GM21515 (cell line): ENCODE results near the gene EPB41L2.

Source experiments
- ATAC-seq: cut with Tn5 transposase; IDR thresholded peaks from one replicate; pipeline ENCODE4 v1.9.1; 2021; ENCODE audit not compliant: unreplicated experiment

EPB41L2 gene

DNA sequence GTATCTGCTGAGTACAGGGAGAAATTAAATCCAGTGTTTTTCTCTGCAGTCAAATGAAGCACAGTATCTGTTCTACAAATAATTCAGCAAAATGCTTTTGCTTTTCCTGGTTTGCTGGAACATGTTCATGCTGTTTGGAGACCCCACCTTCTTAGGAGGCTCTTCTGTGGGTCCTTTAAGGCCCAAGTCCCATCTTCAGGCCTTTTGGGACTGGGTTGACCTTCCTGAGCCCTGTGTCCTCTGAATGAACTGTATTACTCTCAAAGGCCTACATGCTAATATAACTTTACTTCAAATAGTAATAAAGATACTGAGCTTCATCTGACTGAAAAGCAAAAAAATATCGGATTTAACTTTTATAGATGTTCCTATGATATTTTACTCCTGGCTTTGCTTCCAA, 216.5 kb downstream of the EPB41L2 start:
- no peak for ATAC-seq

DNA sequence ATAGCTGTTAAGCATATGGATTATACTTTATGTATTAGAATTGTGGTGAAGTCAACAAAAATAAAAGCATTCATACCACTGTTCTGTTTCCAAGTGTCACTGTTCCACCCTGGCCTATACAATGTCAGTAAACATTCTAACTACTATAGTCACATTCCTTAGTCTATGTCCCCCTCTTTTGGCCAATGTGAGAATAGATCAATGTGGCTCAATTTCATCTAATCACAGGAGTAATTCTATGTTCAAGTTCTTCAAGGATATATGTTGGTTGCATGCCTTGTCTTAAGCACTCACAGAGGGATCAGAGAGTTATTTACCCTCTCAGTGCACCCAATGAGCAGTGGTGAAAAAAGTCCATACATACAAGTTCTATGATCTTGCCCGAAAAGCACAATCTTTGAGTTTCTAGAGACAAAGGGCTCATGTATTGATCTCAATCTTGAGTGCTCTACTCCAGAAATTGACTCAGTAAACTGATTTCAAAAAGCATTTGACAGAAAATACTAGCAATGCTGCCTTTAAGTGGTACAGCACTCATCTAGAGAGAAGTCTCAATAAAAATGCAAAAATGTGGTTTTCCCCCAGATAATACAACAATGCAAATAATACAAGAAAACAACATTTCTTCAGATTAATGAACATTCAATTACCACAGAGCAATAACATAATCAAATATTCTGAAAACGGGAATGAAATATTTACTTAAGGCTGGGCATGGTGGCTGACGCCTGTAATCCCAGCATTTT, 219.3 kb downstream of the EPB41L2 start:
- ATAC-seq, result peak; percentile 75

DNA sequence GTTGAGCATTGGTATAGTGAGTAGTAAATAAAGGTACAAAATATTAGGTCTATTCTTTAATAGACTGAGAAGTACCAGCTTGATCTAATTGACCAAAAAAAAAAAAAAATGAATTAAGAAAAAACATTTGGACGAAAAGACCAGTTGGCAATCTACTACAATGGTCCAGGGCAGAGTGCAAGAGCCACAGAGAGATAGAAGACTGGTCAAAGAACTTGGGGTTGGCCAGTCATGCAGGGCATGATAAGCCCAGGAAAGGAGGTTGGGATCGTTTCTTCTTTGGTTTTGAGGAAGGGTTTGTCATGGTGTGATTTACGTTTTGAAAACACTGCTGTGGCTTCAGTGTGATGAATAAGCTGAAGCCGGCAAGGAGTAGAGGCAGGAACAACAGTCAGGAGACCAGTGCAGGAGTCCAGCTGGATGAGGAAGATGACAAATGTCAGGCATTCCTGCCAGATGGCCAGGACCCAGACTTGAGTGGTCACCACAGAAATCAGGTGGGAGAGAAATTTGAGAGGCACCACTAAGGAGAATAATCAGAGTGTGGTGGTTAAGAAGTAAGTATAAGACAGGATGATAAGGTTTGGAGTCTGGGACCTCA, 221.8 kb downstream of the EPB41L2 start:
- ATAC-seq, result no peak

DNA sequence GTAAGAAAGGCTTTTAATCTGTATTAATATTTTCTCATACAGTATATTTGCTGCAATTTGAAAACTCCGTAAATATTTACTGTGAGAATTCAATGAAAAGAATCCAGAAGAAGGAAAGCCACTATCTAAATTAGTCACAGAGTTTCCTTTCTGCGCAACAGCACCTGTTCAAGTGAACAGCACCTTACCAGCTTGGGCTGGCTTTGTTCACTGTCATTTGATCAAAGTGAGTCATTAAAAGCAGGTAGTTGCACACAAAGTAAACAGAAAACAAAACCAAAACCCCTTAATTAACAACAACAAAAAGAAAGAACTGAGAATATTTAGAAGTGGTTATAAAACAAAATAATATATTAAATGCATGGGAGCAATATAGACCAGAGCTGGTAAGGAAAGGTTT, 223.0 kb downstream of the EPB41L2 start:
- ATAC-seq, result no peak

DNA sequence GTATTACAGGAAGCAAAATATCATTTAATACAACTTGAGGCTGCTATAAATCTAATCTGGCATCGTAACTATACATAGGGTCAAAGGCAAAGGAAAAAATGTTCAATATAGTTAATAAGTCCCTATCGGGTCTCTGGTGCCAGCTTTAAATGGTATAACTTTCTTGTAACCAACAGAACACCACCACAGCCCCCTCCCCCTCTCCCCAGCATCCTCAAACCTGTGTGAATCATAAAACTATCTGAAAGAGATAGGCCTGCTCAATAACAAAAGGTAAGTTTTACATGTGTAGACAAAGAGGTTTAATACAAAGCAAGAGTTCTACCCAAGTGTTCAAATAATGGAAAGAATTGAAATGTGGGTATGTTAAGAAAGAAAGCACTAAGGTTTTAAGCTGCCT, 223.7 kb downstream of the EPB41L2 start:
- ATAC-seq, result no peak

DNA sequence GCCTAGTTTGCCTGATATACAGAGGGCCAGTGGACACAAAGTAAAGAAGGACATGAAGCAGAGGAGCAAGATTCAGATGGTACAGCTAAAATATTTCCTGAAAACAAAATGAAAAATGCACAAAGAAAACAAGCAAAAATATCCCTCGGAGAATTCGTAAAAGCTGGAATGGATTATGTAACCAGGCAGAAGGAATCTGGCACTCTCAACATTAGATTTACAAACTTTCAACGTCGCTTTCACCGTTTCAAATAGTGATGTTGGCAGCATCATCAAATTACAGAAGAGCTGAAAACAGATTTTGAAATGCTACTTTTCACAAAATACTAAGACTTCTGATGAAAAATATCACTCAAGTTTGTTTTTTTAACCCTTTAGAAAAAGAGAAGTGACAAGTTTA, 224.1 kb downstream of the EPB41L2 start:
- no peak for ATAC-seq

DNA sequence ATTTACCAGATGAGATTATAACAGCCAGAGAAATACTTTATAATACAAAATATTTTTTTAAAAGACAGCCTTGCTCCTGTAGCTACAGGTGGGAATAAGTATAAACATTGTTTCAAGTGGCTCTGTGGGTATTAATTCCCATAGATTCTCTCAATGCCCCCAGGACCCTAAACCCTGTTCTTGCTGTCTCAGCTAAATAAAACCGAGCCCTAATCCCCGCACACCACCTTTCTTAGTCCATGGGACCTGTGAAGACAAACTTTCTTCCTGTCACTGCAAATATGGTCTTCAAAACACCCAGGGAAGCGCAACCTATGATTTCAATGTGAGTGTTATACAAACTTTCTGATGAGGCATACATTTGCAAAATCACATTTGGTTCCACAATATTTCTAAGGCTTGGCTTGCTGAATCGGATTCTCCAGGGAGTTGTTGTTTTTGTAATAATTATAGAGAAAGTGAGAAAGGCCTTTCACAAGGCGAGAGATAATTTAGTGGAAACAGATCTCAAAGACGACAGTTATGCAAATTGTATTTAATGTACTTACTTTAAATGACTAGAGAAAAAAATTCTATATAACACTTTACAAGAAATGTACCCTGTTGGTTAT, 224.7 kb downstream of the EPB41L2 start:
- no peak for ATAC-seq

DNA sequence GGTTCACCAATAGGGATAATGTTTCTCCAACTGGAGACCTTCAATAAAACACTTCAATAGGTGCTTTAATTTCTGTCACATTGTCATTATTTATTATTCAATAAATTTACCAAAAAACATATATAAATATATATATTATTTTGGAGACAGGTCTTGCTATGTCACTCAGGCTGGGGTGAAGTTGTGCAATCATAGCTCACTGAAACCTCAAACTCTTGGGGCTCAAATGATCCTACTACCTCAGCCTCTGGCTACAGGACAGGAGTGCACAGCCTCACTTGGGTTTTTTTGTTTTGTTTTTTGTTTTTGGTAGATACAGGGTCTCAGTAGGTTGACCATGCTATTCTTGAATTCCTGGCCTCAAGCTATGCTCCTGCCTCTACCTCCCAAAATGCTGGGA, 226.0 kb downstream of the EPB41L2 start:
- ATAC-seq, result no peak

DNA sequence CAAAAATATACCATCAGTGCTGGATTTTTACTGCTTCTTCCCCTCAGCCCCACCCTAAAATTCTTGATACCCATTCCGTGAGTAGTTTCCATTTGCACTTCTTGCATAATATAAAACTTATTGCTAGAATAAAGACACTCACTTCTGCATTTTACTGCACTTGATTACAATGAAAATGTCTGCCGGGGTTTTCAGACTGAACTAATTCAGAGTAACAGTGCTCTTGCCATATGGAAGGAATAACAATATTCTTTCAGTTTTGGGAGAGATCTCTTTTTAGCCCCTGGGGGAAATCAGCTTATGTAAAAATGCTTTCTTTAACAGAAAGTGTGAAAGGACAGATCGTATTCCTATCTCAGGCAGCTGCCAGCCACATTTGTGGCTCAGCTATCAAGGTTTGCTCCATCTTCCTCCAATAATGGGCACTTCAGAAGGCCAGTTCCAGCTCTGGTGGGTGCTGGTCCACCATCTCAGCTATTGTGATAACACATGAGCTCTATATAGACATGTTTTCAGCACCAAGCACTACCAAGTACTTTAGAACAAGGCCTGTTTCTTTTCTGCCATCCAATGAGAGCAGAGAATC, 226.9 kb downstream of the EPB41L2 start:
- ATAC-seq, result no peak

DNA sequence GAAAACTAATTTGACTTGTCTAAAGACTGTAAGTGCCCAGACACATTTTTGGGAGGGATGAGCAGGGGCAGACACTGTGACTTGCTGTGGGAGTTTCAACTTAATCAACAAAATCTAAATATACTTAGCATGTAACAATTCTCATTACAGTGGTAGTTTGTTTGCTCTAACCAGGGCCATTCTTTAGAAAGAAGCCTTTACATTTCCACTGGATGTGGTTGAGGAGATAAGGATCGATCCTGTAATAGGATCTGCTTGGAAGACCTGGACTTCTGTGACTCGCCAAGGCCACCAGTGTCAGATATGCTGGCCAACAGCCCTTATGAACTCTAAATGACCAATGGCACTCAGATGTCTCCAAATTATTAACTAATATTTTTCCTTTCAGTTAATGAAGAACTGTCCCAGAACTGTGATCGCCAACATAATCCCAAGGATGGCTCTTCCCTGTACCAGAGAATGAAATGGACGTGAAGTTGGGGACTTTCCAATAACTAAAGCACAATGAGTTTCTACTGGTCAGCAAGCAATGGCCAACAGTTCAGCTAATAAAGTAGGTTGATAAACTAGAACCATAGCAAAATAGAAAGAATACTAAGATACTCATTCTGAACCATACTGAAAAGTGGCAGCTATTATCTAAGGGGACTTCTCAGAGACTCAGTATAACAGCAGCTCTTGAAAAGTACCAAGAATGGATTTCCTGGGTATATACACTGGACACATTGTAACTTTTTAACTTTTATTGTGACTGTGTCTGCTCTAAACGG, 228.4 kb downstream of the EPB41L2 start:
- ATAC-seq, result no peak

DNA sequence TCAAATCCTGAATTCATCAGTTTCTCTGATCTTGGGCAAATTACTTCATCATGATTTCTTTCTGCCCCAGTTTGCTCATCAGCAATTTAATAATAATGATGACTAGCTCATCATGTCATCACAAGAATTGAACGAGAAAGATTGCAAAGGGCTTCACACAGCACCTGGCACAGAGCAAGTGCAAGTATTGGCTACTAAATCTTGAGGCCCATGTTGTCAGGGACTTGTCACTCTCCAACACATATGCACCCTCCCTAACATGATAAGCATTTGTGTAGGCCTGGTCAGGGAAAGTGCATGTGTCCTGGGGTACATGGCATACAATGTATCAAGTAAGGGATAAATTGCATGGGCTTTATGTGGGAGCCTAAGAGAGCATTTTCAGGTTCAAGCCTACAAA, 229.5 kb downstream of the EPB41L2 start:
- ATAC-seq, result no peak

DNA sequence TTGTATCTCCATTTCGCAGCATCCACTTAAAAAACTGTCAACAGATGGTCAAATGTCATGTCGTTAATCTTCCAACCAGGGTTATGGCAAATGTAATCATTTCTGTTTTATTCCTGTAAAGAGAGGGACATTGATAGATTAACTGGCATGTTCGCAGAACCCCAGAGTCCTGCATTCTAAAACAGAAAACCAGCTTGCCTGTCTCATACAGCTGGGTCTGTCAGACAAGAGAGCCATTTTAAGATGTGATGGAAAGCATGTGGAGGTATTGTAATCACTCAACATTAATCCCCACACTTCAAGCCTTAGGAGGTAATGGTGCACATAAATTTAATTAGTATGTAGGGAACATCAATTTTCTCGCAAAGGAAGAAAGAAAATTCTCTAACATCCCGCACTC, 231.4 kb downstream of the EPB41L2 start:
- no peak for ATAC-seq

DNA sequence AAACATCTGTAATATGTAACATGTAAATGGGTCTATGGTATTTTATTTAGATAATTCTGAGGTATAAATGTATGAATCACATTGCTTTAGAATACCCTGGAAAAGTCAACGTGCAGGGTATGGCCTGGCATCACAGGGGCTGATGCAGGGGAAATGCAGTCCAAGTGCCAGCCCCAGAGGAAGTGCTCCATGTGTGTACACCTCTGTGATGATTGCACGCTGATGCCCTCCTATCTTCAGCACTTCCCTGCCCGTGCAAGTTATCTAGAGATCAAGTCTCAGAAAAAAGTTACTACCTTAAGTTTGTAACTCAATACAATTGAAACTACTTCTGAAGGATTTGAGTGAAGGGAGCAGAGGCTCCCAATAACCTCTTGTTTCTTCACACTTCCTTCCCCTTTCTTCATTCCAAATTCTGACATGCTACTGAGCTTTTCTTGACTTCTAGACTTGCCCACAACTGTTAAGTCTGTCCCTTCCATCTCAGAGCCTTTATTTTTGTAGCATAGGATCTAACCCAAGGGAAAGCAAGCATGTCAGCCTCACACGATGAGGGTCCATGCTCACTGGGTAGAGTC, 233.6 kb downstream of the EPB41L2 start:
- ATAC-seq, result no peak

DNA sequence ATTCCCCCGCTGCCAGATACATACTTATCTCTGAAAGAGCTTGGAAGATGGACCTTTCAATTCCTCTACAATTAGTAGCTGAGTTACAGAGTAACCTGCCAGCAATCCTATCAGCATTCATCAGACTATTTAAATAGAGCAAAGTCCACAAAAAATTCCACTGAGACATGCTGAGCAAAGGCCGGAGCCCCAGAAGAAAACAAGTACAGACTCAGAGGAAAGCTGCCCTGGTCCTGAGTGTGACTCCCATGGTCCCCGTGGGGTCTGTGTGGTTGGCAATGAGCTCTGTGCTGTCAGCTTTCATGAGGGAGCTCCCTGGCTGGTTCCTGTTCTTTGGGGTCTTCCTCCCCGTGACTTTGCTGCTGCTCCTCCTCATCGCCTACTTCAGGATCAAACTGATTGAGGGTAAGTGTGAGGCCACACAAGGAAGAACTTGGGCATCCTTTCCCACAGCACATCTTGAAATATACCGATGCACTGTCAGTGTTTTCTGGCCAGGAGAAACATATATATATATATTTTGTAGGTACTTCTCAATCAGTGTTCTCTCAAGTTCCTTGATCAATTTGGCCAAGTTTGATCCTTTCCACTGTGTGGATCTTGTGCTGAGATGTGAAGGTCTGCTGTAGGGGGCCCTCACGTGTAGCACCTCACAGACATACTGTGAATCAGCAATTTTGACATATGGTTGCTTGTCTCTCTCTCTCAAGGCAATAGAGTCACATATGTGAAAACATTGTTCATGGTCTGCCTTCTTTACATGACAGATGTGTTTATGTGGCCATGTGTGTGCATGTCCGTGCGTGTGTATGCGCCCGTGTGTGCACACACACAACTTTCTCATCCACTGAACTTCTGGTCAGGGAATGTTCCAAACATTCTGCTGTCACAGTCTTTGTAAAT, 235.5 kb downstream of the EPB41L2 start, which contains the start of gene SMLR1:
SMLR1 (plus strand) TSS at position 160 of the 903 bp plus-strand sequence; CDS start at position 168, 8 bp downstream.
- no peak for ATAC-seq

DNA sequence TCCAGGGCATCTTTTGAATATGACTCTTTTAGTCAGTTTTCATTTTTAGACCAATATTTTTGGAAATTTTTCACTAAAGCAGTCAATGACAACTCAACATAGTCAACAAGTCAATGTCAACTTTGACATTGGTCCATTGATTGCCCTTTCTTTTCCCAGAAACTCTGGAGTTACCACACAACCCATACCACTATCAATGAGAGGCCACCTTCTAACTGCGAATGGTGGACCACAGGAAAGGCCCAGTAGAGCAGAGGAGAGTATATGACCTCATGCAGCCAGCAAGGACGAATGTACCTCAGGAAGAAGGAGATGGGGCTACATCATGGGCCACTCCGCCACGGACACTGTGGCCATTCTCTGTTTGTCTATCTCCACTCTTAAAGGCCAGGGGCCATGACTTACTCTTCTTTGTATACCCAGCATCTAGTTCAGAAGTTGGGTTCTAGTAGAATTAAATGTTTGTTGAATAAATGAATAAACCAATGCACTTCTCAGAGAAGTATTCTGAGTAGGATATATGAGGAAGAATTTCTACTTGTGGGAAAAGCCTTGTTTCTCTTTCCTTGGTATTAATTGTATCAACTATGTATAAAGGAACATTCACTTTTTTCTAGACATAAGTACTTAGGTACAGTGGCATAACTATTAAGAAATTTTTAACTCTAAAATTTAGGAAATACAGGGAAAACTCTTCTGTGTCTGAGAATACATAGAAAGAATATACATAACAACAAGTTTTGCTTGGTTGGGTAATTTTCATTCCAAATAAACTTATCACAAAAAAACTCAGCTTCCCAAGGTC, 236.4 kb downstream of the EPB41L2 start:
- ATAC-seq, result no peak

DNA sequence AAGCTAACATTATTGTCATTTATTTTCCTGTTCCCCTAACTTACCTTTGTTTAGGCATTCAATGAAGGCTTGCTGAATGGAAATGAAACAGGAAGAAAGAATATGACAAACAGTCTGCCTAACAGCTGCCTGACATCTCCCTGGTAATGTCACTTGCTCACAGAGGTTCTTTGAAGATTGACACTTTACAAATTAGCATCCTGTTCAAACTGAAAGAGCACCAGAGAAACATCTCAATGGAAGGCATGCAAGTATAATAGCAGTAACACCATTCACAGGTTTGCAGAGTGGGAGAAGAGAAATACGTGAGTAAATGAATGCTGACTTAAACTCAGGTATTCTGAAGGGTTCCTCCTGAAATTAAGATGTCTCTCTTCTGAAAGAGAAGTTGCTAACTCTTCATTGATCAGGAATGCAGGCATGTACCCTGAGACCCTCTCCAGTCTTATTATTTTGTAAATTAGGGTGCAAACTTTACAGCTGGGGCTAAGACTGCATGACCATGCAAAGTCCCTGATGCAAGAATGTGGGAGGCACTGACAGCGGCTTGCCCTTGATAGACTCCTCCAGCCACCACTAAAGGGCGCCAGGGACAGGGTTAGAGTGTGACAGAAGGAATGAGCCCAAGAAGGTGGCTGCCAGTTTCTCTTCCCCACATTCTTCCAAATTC, 237.1 kb downstream of the EPB41L2 start:
- ATAC-seq, result no peak

DNA sequence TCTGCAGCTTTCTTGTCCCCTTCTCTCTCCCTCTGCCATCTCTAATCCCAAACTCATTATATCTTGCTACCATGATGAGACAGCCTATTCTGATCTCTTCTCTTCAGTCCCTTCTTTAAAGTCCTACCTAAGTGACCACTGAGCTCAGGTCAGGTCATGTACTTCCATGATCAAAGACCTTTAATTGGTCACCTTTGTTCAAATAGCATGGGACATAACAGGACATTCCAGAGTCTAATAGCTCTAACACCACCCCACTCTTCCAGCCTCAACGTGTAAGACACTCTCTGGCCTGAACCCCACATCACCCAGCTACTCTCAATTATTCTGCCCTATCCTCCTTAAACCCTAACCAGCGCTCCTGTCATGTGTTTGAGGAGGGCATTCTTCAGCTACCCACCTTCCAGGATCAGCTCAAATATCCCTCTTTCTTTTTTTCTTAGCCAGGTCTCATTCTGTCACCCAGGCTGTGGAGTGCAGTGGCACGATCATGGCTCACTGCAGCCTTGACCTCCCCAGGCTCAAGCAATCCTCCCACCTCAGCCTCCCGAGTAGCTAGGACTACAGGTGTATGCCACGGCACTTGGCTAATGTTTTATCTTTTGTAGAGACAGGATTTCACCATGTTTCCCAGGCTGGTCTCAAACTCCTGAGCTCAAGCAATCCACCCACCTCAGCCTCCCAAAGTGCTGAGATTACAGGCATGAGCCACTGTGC, 237.9 kb downstream of the EPB41L2 start:
- no peak for ATAC-seq

DNA sequence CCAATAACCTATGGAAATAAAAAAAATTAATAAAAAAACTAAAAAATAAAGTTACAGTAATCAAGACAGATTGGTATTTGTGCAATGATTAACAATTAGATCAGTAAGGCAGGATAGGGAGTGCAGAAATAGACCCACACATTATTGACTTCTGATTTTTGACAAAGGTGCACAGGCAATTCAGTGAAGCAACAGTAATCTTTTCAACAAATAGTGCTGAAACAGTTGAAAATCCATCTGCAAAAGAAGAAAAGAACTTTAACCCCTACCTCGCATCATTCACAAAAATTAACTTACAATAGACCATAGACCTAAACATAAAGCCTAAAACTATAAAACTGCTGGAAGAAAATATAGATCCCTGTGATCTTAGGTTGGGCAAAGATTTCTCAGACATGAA, 240.3 kb downstream of the EPB41L2 start:
- no peak for ATAC-seq
